Smooth muscle cell (in vitro differentiated cells): ENCODE measurements around the gene RAB25. TPM values are rescaled to one million over a fixed set of nuclear protein-coding genes. Genes with fewer than 3 reads are reported as not detected.

Experiments used
- DNase-seq: peaks from one replicate; lab custom pipeline; 2025; ENCODE audit not compliant: unreplicated experiment; lab: John Stamatoyannopoulos, UW
- H2AFZ ChIP-seq: fragments of 200-600 bp; sonication (generic); 2 replicates; pipeline ENCODE4 v1.6.0; 2016; ENCODE audit warnings: antibody characterized with exemption, low read depth, mild to moderate bottlenecking
- H3F3A ChIP-seq: fragments of 200-600 bp; sonication (generic); 2 replicates; pipeline ENCODE4 v1.6.0; 2017; ENCODE audit warnings: antibody characterized with exemption, low read depth
- H3K27ac ChIP-seq: fragments of 200-600 bp; sonication (generic); 2 replicates; pipeline ENCODE4 v1.5.1; 2016; ENCODE audit warnings: low read depth, mild to moderate bottlenecking
- H3K27me3 ChIP-seq: fragments of 200-600 bp; sonication (generic); 2 replicates; pipeline ENCODE4 v1.6.1; 2016; ENCODE audit warnings: low read depth, mild to moderate bottlenecking
- H3K36me3 ChIP-seq: fragments of 200-600 bp; sonication (generic); 2 replicates; pipeline ENCODE4 v1.5.1; 2016; ENCODE audit warnings: low read depth
- H3K4me1 ChIP-seq: fragments of 200-600 bp; sonication (generic); 2 replicates; pipeline ENCODE4 v1.5.1; 2016; ENCODE audit warnings: low read depth
- H3K4me2 ChIP-seq: fragments of 200-600 bp; sonication (generic); 2 replicates; pipeline ENCODE4 v1.6.0; 2016; ENCODE audit warnings: mild to moderate bottlenecking
- H3K4me3 ChIP-seq: fragments of 200-600 bp; sonication (generic); 2 replicates; pipeline ENCODE4 v1.5.1; 2016; ENCODE audit warnings: mild to moderate bottlenecking
- H3K79me2 ChIP-seq: fragments of 200-600 bp; sonication (generic); 2 replicates; pipeline ENCODE4 v1.6.0; 2016; ENCODE audit warnings: low read depth, mild to moderate bottlenecking
- H3K9ac ChIP-seq: fragments of 200-600 bp; sonication (generic); 2 replicates; pipeline ENCODE4 v1.6.0; 2016; ENCODE audit warnings: low read depth
- H3K9me3 ChIP-seq: fragments of 200-600 bp; sonication (generic); replicated peaks from 2 replicates; pipeline ENCODE4 v1.5.1; 2016; ENCODE audit warnings: low read depth
- H4K20me1 ChIP-seq: fragments of 200-600 bp; sonication (generic); 2 replicates; pipeline ENCODE4 v1.6.0; 2016; ENCODE audit warnings: low read depth
- WGBS: methylation state at CpG from one replicate; pipeline ENCODE4 v1.1.7; 2016; ENCODE audit warnings: low lambda C conversion rate; 5-methylcytosine and 5-hydroxymethylcytosine counted together
- polyA plus RNA-seq: library from polyadenylated mRNA; unstranded; fragments of >200 nt; fragmentation: Nextera tagmentation; extraction: Ambion mirVana; gene quantifications from 2 replicates; pipeline ENCODE4 v1.2.1, GENCODE V29; 2016
- total RNA-seq: library from RNA; depleted of rRNA; stranded (reverse); fragments of >200 nt; gene quantifications from 2 replicates; pipeline ENCODE4 v1.2.3, GENCODE V29; 2014
- TF ChIP-seq, protein P1 (sequence below): fragments of 200-600 bp; sonication (generic); IDR thresholded peaks from 2 replicates; pipeline ENCODE4 v1.5.1; 2017; ENCODE audit warnings: borderline replicate concordance, mild to moderate bottlenecking, antibody characterized with exemption; ENCODE audit not compliant: insufficient read depth, poor library complexity, severe bottlenecking

Gene RAB25
- total and polyA plus RNA-seq, 2 experiments from 2014 or later = 8.9 to 16.8 TPM

GRCh38 chr1:156075162-156075561, 14.2 kb downstream of the RAB25 start:
- Histone ChIP-seq H3K79me2 (peaks cover 35% of the 10 kb centered on the region), H4K20me1 (peaks cover 77% of the 10 kb centered on the region), H3K4me3 (no peak overlapping the region), H2AFZ (no peak overlapping the region), H3K27me3 (no peaks in the 10 kb centered on the region), H3K27ac (no peak overlapping the region), H3K9me3 (no peaks in the 10 kb centered on the region), H3F3A (peaks cover 20% of the 10 kb centered on the region), H3K4me2 (no peak overlapping the region), H3K36me3 (no peaks in the 10 kb centered on the region), H3K9ac (no peak overlapping the region), H3K4me1 (peaks cover 76% of the 10 kb centered on the region)
- no peak for DNase-seq
- TF ChIP-seq, protein P1, sequence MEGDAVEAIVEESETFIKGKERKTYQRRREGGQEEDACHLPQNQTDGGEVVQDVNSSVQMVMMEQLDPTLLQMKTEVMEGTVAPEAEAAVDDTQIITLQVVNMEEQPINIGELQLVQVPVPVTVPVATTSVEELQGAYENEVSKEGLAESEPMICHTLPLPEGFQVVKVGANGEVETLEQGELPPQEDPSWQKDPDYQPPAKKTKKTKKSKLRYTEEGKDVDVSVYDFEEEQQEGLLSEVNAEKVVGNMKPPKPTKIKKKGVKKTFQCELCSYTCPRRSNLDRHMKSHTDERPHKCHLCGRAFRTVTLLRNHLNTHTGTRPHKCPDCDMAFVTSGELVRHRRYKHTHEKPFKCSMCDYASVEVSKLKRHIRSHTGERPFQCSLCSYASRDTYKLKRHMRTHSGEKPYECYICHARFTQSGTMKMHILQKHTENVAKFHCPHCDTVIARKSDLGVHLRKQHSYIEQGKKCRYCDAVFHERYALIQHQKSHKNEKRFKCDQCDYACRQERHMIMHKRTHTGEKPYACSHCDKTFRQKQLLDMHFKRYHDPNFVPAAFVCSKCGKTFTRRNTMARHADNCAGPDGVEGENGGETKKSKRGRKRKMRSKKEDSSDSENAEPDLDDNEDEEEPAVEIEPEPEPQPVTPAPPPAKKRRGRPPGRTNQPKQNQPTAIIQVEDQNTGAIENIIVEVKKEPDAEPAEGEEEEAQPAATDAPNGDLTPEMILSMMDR = no peak
- 82% methylated on average over 3 of the region's 3 CpGs for WGBS

DNA sequence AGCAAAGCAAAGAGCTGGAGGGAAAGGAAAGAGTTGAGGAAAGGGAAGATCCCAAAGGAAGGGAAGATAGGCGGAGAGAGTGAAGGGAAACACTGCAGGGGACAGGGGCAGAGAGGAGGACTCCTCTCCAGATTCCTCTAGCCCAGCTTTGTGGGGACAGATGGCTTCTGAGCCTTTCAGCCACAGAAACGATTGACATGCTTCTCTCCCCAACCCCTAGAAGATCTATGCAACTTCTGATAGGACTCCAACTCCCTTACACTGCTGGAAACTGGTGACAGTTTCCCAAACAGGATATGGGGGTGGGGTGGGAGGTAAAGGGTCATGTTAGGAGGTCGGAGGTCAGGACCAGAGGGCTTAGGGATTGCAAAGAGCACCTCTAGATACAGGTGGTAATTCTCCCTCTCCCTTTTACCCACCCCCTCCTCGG, 14.8 kb downstream of the RAB25 start:
- Histone ChIP-seq H3K27ac (no peak overlapping the region), H3K27me3 (no peaks in the 10 kb centered on the region), H3K9ac (no peak overlapping the region), H3K79me2 (peaks cover 41% of the 10 kb centered on the region), H3K4me2 (no peak overlapping the region), H3K36me3 (no peaks in the 10 kb centered on the region), H3K4me3 (no peak overlapping the region), H3K4me1 (peaks cover 78% of the 10 kb centered on the region), H3F3A (peaks cover 22% of the 10 kb centered on the region), H2AFZ (no peak overlapping the region), H4K20me1 (peaks cover 84% of the 10 kb centered on the region), H3K9me3 (no peaks in the 10 kb centered on the region)
- TF ChIP-seq, protein P1 = no peak
- 78% methylated on average over 4 of the region's 4 CpGs for WGBS
- no peak for DNase-seq

- Histone ChIP-seq H3K9me3 (no peaks in the 10 kb centered on the region), H4K20me1 (peaks cover 88% of the 10 kb centered on the region), H3F3A (peaks cover 22% of the 10 kb centered on the region), H3K9ac (no peak overlapping the region), H2AFZ (no peak overlapping the region), H3K4me3 (no peak overlapping the region), H3K36me3 (no peaks in the 10 kb centered on the region), H3K4me1 (peaks cover 72% of the 10 kb centered on the region), H3K4me2 (no peak overlapping the region), H3K27ac (no peak overlapping the region), H3K27me3 (no peaks in the 10 kb centered on the region), H3K79me2 (peaks cover 49% of the 10 kb centered on the region)
- DNase-seq = no peak
- TF ChIP-seq, protein P1 = no peak
- 68% methylated on average over 56 of the region's 73 CpGs for WGBS
Measured at GRCh38 chr1:156076609-156077429, 15.9 kb downstream of the RAB25 start.

DNA sequence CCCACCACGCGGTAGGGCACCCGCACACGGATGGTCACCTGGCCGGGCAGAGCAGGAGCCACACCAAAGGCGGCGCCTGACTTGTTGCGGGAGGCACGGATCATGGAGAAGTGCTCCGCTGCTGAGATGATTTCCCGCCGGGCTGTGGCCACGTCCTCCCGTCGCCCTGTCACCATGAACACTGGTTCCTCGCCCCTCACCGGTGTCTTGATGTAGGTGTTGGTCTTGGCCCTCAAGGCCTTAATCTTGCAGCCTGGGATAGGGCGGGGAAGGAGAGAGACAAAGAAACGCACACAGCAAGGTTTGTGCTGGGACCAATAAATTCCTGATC, 16.4 kb downstream of the RAB25 start:
- Histone ChIP-seq H4K20me1 (peaks cover 84% of the 10 kb centered on the region), H3K79me2 (peaks cover 54% of the 10 kb centered on the region), H3K27me3 (no peaks in the 10 kb centered on the region), H3F3A (peaks cover 22% of the 10 kb centered on the region), H3K9ac (no peak overlapping the region), H3K9me3 (no peaks in the 10 kb centered on the region), H3K4me1 (peaks cover 67% of the 10 kb centered on the region), H2AFZ (no peak overlapping the region), H3K36me3 (no peaks in the 10 kb centered on the region), H3K4me2 (no peak overlapping the region), H3K4me3 (no peak overlapping the region), H3K27ac (no peak overlapping the region)
- no peak for DNase-seq
- WGBS = 85% methylated on average over 19 of the region's 19 CpGs
- TF ChIP-seq, protein P1 = no peak
